GM12801 (cell line): ENCODE results near the gene ASIC1.

ENCODE experiments used
- TF ChIP-seq, protein P1 (sequence below): IDR thresholded peaks from one replicate; pipeline ENCODE4 v1.5.1; 2011; ENCODE audit warnings: control low read depth; ENCODE audit not compliant: insufficient read length; ENCODE audit errors: extremely low read depth

ASIC1 gene

DNA sequence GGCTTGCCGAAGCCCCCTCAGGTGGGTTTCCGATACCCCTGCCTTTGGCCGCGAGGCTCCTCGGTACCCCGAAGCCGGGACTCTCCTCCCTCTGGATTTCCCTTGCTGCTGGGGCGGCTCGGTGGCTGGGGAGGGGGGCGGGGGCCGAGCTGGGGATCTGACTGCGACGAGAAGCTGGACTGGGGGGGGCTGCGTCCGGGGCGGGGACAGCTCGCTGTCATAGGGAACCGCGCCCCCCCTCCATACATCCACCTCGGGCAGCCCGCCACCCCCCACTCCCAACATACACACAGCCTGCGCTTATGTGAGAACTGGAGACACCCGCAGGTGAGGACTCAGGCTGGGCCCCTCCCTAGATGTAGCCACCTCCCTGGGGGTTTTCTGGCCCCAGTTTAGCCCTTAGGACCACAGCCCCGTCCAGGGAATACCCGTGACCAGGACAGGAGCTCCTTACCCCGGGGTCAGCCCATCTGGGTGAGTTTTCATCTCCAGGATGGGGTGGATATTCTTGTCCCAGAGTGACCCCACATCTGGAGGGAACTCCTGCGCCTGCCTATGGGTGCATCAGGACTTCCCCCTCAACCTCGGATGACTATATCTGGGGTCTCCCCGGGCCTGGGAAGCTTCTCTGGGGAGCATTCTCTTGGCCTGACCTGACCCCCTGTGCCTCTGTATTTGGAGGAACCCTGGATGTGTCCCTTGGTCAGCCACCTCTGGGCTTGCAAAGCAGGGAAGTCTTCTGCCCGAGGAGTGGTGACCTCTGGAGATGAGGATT, 687 bp downstream of the ASIC1 start:
- TF ChIP-seq, protein P1, sequence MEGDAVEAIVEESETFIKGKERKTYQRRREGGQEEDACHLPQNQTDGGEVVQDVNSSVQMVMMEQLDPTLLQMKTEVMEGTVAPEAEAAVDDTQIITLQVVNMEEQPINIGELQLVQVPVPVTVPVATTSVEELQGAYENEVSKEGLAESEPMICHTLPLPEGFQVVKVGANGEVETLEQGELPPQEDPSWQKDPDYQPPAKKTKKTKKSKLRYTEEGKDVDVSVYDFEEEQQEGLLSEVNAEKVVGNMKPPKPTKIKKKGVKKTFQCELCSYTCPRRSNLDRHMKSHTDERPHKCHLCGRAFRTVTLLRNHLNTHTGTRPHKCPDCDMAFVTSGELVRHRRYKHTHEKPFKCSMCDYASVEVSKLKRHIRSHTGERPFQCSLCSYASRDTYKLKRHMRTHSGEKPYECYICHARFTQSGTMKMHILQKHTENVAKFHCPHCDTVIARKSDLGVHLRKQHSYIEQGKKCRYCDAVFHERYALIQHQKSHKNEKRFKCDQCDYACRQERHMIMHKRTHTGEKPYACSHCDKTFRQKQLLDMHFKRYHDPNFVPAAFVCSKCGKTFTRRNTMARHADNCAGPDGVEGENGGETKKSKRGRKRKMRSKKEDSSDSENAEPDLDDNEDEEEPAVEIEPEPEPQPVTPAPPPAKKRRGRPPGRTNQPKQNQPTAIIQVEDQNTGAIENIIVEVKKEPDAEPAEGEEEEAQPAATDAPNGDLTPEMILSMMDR: no peak

DNA sequence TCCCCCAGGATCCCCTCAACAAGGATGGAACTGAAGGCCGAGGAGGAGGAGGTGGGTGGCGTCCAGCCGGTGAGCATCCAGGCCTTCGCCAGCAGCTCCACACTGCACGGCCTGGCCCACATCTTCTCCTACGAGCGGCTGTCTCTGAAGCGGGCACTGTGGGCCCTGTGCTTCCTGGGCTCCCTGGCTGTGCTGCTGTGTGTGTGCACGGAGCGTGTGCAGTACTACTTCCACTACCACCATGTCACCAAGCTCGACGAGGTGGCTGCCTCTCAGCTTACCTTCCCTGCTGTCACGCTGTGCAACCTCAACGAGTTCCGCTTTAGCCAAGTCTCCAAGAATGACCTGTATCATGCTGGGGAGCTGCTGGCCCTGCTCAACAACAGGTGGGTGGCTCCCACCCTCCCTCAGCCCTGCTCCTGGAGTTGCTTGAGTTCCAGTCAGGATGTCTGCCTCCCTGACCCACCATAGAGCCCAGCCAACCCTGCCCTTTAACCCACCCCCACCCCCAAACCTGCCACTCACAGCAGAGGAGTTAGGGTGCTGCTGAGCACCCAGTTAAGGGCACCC, 1.4 kb downstream of the ASIC1 start:
- TF ChIP-seq, protein P1: no peak

DNA sequence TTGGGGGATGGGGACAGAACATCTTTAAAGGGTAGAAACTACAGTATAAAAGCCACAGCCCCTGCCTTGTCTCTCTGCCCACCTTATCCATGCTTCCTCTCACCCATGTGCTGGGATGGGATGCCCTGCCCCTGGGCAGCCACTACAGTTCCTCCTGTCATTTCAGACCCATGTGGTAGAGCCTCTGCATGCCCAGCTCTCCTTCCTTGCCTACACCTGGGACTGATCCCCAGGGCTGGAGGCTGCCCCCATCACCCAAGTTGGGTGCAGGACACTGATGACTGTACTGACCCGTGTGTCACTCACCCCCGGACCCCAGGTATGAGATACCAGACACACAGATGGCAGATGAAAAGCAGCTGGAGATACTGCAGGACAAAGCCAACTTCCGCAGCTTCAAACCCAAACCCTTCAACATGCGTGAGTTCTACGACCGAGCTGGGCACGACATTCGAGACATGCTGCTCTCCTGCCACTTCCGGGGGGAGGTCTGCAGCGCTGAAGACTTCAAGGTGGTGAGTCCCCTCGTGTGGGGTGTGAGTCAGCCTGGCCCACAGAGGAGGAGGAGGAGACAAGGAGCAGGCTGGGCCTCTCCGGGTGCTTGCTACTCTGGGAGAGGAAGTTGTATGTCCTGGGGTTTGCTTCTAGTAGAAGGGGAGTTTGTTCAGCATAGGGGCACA, 2.2 kb downstream of the ASIC1 start:
- TF ChIP-seq, protein P1: no peak

DNA sequence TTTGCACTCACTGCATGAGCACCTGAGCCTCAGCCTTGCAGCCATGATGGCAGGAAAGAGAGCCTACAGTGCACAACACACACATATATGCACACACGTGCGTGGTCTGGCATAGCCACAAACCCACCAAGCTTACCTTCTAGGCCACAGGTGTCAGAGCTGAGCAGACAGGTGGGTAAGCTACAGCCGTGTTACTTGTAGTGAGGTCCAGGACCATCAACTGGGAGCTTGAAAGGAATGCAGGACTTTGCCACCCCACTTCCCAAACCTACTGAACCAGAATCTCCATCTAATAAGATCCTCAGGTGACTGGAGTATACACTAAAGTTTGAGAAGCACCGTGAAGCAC, 2.7 kb downstream of the ASIC1 start:
- TF ChIP-seq, protein P1: no peak

DNA sequence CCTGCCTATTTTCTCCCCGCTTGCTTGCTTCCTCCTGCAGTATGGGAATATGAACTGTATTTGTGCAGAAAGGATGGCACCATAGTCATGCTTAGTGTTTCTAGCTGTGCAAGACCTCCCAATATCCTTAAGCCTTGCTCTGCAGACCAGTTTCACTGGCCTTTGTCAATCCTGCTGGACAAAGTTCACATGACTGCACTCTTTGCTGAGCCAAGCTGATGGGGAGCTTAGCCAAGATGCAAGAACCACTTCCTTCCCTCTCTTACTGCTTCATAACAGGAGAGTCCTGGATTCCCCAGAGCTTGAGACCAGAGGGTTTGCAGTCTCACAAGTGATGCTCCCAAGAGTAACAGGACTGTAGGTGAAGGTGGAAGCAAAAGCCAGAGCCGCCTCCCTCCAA, 3.8 kb downstream of the ASIC1 start:
- TF ChIP-seq, protein P1: no peak

DNA sequence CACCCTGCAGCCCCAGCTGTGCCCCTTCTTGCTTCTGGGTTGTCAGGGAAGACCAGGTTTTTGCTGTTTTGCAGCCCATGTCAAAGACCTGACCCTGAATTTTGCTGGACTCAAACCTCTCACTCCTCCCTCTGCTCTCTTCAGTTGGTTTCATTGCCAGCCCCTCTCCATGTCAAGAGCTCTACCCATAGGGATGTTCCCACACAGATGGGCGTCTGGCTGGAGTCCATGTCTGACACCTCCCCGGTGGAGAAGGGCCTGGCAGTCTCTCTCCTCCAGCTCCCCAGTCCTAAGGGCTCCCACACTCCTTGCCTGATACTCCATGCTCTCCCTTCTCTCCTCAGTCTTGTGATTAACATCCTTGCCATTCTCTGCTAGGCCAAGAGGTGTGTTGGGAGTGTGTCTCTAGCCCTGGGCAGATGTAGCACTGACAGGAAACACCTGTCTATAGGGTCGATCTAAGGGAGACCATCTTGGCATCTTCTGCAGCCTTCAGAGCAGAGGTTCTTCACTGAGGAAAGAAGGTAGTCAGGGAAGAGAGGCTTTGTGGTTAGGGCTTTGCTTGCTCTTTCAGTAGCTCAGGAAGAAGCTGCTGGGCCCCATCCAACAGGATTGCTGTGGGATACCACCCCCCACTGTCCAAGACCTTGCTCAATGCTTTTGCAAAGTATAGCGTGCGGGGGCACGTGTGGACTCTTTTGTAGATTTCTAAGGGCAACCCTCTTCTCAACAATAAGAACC, 4.7 kb downstream of the ASIC1 start:
- TF ChIP-seq, protein P1: no peak
